ENCODE data around the gene BPIFB6.

The BPIFB6 gene

GRCh38 chr20:33084722-33085121 is 53.3 kb downstream of the BPIFB6 start:
- Mint-ChIP-seq H3K9me3 (no peaks in the 10 kb centered on the region), H3K27ac (no peak overlapping the region), H3K4me1 (no peaks in the 10 kb centered on the region), H3K27me3 (ENCODE audit: low read depth) (peaks cover 28% of the 10 kb centered on the region), H3K4me3 (no peak overlapping the region), H3K36me3 (ENCODE audit: low read depth) (no peaks in the 10 kb centered on the region)
- TF ChIP-seq, protein P1, sequence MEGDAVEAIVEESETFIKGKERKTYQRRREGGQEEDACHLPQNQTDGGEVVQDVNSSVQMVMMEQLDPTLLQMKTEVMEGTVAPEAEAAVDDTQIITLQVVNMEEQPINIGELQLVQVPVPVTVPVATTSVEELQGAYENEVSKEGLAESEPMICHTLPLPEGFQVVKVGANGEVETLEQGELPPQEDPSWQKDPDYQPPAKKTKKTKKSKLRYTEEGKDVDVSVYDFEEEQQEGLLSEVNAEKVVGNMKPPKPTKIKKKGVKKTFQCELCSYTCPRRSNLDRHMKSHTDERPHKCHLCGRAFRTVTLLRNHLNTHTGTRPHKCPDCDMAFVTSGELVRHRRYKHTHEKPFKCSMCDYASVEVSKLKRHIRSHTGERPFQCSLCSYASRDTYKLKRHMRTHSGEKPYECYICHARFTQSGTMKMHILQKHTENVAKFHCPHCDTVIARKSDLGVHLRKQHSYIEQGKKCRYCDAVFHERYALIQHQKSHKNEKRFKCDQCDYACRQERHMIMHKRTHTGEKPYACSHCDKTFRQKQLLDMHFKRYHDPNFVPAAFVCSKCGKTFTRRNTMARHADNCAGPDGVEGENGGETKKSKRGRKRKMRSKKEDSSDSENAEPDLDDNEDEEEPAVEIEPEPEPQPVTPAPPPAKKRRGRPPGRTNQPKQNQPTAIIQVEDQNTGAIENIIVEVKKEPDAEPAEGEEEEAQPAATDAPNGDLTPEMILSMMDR (IDR thresholded peaks at IDR 0.05; ENCODE audit: unreplicated experiment in 3 of 3), result no peak

GRCh38 chr20:33086052-33086722 is 54.7 kb downstream of the BPIFB6 start:
- Mint-ChIP-seq H3K36me3 (ENCODE audit: low read depth) (no peaks in the 10 kb centered on the region), H3K9me3 (no peaks in the 10 kb centered on the region), H3K27me3 (ENCODE audit: low read depth) (peaks cover 23% of the 10 kb centered on the region), H3K27ac (no peak overlapping the region), H3K4me3 (no peak overlapping the region), H3K4me1 (no peaks in the 10 kb centered on the region)
- TF ChIP-seq, protein P1 (IDR thresholded peaks at IDR 0.05; ENCODE audit: unreplicated experiment in 3 of 3), result no peak

DNA sequence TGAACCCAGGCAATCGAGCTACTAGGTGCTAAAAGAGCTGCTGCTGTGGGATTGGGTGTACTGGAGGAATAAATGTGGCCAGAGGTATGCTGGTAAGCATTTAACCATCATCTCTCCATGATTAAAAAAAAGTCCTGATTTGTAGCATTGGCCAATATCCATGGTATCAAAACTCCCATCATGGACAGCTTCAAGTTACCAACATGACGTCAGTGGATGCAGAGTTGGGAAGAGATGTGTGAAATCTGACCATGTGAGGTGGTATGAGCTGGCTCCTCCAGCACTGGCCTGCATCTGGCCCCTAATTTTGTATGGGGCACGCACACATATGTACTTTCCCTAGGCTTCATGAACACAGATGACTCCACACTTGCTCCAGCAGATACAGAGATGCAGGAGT is 59.7 kb downstream of the BPIFB6 start:
- TF ChIP-seq, protein P1 (IDR thresholded peaks at IDR 0.05; ENCODE audit: unreplicated experiment in 3 of 3), result no peak
- H3K4me1 Mint-ChIP-seq, result no peaks in the 10 kb centered on the region
- no peak overlapping the region for H3K27ac Mint-ChIP-seq
- H3K4me3 Mint-ChIP-seq, result no peak overlapping the region
- no peaks in the 10 kb centered on the region for H3K9me3 Mint-ChIP-seq
- H3K27me3 Mint-ChIP-seq (ENCODE audit: low read depth), result peaks cover 32% of the 10 kb centered on the region
- H3K36me3 Mint-ChIP-seq (ENCODE audit: low read depth), result no peaks in the 10 kb centered on the region

DNA sequence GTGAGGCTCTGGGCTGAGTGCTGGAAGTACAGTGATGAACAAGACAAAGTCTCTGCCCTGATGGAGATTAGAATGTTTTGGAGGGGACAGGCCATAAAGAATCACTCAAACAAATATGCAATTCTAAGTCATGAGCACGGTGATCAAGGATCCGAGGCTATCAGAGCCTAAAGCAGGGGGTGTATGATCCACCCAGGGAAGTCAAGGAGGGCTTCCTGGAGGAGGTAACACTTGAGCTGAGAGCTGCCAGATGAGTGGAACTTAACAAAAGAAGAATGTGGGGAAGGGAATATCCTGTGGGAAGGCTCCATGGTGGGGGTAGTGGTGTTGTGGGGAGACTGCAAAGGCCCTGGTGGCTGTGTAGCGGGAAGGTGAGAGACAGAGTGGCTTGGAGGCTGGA is 60.2 kb downstream of the BPIFB6 start:
- Mint-ChIP-seq H3K9me3 (no peaks in the 10 kb centered on the region), H3K4me3 (no peak overlapping the region), H3K27me3 (ENCODE audit: low read depth) (peaks cover 32% of the 10 kb centered on the region), H3K4me1 (no peaks in the 10 kb centered on the region), H3K27ac (no peak overlapping the region), H3K36me3 (ENCODE audit: low read depth) (no peaks in the 10 kb centered on the region)
- TF ChIP-seq, protein P1 (IDR thresholded peaks at IDR 0.05; ENCODE audit: unreplicated experiment in 3 of 3), result no peak

GRCh38 chr20:33092361-33092760 is 60.9 kb downstream of the BPIFB6 start:
- no peaks in the 10 kb centered on the region for H3K36me3 Mint-ChIP-seq (ENCODE audit: low read depth)
- H3K27me3 Mint-ChIP-seq (ENCODE audit: low read depth), result peaks cover 30% of the 10 kb centered on the region
- no peak overlapping the region for H3K4me3 Mint-ChIP-seq
- no peaks in the 10 kb centered on the region for H3K9me3 Mint-ChIP-seq
- H3K27ac Mint-ChIP-seq, result no peak overlapping the region
- TF ChIP-seq, protein P1 (IDR thresholded peaks at IDR 0.05; ENCODE audit: unreplicated experiment in 3 of 3), result no peak
- H3K4me1 Mint-ChIP-seq, result no peaks in the 10 kb centered on the region

DNA sequence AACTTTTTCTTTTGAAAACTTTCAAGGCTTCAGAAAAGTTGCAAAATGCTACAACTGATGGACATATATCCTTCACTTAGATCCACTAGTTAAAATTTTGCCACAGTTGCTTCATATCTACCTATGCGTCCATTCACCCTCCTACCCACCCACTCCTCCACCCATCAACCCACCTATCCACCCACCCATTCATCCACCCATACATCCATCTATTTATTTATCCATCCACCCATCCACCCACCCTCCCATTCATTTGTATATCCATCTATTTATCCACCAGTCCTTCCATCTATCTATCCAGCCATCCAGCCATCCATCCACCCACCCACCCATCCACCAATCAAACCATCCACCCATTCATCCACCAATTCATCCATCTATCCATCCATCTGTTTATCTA is 61.6 kb downstream of the BPIFB6 start:
- no peaks in the 10 kb centered on the region for H3K36me3 Mint-ChIP-seq (ENCODE audit: low read depth)
- H3K4me1 Mint-ChIP-seq, result no peaks in the 10 kb centered on the region
- H3K9me3 Mint-ChIP-seq, result no peaks in the 10 kb centered on the region
- TF ChIP-seq, protein P1 (IDR thresholded peaks at IDR 0.05; ENCODE audit: unreplicated experiment in 3 of 3), result no peak
- no peak overlapping the region for H3K27ac Mint-ChIP-seq
- H3K4me3 Mint-ChIP-seq, result no peak overlapping the region
- peaks cover 24% of the 10 kb centered on the region for H3K27me3 Mint-ChIP-seq (ENCODE audit: low read depth)
